Measurements from ENCODE around the gene DNPEP.
A peak's percentile ranks its signal among the peaks of the same experiment; 100 is the strongest.
"Not testable (repeated sequence)": the region's sequence is repeated elsewhere in the genome, so short reads cannot be mapped to it uniquely, and the experiment has no call there.

Gene DNPEP

DNA sequence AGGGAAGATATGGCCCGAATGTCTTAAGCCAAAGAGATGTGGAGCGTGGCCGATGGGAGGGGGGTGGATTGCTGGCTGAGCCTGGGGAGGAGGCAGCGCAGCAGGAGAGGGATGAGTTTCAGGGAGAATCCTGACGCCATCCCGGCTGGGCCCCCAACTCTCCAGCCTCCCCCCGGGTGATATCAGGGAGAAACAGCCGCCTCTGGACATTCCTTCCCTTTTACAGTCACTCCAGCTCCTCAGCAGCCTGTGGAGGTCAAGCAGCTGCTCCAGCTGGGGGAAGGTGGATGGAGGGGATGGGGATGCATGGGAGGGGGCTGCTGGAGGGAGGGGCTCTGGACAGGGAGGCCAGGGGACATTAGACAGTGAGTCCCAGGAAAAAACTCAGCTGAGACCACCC lies 20.9 kb upstream of the DNPEP start (continued):
- no peak for TF ChIP-seq ZNF248 (tag by site-specific recombination; IDR thresholded peaks at IDR 0.05)

DNA sequence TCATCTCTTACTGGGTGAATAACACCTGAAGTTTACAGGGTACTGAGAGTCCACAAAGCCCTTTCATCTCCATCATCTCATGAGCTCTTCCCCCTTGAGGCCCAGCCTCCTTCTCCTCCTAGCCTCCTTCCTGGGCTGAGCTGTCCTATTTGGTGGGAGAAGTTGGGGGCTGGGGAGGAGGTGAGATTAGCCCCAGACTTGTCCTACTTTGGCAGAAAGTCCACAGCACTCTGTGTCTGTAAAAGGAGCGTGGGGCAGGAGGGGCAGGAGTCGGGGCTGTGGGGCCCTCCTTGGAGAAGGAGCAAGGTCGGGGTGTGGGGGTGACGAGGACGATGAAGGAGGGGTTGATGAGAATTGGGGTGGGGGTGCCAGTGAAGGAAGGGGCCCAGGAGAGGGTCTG lies 20.5 kb upstream of the DNPEP start:
- Histone ChIP-seq H3K4me1 (ENCODE audit: control insufficient read depth, insufficient read depth, low read length) (no peaks in the 10 kb centered on the region), H3K4me3 (ENCODE audit: low read depth, low read length) (no peak overlapping the region), H3K9me3 (ENCODE audit: control insufficient read depth, insufficient read depth, low read depth, low read length) (no peaks in the 10 kb centered on the region), H3K27ac (ENCODE audit: extremely low read depth, low read depth, low read length) (no peak overlapping the region), H3K36me3 (ENCODE audit: control insufficient read depth in 2 of 2, insufficient read depth in 1 of 2, low read length in 2 of 2) (no peaks in the 10 kb centered on the region)
- ChIA-PET POLR2A (interaction anchor here (0.7 kb wide), 1 partner anchor 8 kb away, joined by 6 read pairs; no protein-coding TSS in a partner anchor), CTCF (interaction anchor here (0.7 to 2.8 kb wide), 4 partner anchors 8 to 121 kb away, joined by 3 to 12 read pairs (median 4); no protein-coding TSS in a partner anchor)
- TF ChIP-seq ZNF600 (tag by site-specific recombination; IDR thresholded peaks at IDR 0.05) (no peak), ZSCAN23 (tag by site-specific recombination; IDR thresholded peaks at IDR 0.05) (no peak), ZNF792 (tag by site-specific recombination; IDR thresholded peaks at IDR 0.05) (no peak), ZNF560 (tag by site-specific recombination; IDR thresholded peaks at IDR 0.05; ENCODE audit: borderline replicate concordance) (no peak), TRIM28 (IDR thresholded peaks at IDR 0.05; ENCODE audit: borderline replicate concordance, low read length) (no peak)
- TF ChIP-seq, protein P1, sequence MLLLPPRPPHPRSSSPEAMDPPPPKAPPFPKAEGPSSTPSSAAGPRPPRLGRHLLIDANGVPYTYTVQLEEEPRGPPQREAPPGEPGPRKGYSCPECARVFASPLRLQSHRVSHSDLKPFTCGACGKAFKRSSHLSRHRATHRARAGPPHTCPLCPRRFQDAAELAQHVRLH (tag by site-specific recombination; IDR thresholded peaks at IDR 0.05) = no peak
- TF ChIP-seq, protein P2, sequence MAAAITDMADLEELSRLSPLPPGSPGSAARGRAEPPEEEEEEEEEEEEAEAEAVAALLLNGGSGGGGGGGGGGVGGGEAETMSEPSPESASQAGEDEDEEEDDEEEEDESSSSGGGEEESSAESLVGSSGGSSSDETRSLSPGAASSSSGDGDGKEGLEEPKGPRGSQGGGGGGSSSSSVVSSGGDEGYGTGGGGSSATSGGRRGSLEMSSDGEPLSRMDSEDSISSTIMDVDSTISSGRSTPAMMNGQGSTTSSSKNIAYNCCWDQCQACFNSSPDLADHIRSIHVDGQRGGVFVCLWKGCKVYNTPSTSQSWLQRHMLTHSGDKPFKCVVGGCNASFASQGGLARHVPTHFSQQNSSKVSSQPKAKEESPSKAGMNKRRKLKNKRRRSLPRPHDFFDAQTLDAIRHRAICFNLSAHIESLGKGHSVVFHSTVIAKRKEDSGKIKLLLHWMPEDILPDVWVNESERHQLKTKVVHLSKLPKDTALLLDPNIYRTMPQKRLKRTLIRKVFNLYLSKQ (tag by site-specific recombination; IDR thresholded peaks at IDR 0.05; ENCODE audit: borderline replicate concordance) = no peak

DNA sequence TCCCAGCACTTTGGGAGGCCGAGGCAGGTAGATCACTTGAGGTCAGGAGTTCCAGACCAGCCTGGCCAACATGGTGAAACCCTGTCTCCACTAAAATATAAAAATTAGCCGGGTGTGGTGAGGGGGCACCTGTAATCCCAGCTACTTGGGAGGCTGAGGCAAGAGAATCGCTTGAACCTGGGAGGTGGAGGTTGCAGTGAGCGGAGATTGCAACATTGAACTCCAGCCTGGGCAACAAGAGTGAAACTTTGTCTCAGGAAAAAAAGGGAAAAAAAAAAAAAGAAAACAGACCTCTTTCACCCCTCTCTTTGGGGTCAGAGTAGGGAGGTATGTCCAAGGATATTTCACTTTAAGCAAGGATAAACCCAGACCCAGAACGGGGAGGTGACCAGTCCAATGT lies 19.6 kb upstream of the DNPEP start:
- POLR2A ChIA-PET; H3K4me1 ChIP-seq (ENCODE audit: control insufficient read depth, insufficient read depth, low read length); H3K4me3 ChIP-seq (ENCODE audit: low read depth, low read length); H3K9me3 ChIP-seq (ENCODE audit: control insufficient read depth, insufficient read depth, low read depth, low read length); H3K27ac ChIP-seq (ENCODE audit: extremely low read depth, low read depth, low read length); H3K36me3 ChIP-seq (ENCODE audit: control insufficient read depth in 2 of 2, insufficient read depth in 1 of 2, low read length in 2 of 2): not testable (repeated sequence)
- CTCF ChIA-PET = interaction anchor here (0.7 to 2.8 kb wide), 3 partner anchors 9 to 122 kb away, joined by 3 to 12 read pairs (median 4); no protein-coding TSS in a partner anchor
- 0 out of 2 replicates have a peak, but pooled peaks have one; percentile 15 for TF ChIP-seq PRDM1 (tag by site-specific recombination; IDR thresholded peaks at IDR 0.05)

DNA sequence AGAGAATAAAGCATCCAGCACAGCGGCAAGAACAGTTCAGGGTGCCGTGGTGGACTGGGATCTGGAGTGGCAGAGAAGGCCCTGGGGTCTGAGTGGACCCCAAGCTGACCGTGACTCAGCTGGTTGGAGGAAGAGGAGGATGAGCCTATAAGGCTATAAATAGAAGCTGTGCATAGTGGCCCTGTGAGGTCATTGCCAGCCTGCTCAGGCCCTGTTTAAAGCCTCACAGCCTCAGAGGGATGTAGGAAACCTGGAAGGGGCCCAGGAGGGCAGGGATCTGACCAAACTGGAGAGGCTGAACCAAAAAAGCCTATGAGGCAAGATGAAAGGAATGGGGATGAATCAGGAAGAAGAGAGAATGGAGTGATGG lies 19.1 kb upstream of the DNPEP start:
- H3K4me1 ChIP-seq (ENCODE audit: control insufficient read depth, insufficient read depth, low read length) = no peaks in the 10 kb centered on the region
- no peak overlapping the region for H3K27ac ChIP-seq (ENCODE audit: extremely low read depth, low read depth, low read length)
- CTCF ChIA-PET = interaction anchor here (1.3 to 2.8 kb wide), 2 partner anchors 121 to 123 kb away, joined by 3 to 12 read pairs; no protein-coding TSS in a partner anchor
- H3K36me3 ChIP-seq (ENCODE audit: control insufficient read depth in 2 of 2, insufficient read depth in 1 of 2, low read length in 2 of 2) = no peaks in the 10 kb centered on the region
- no peaks in the 10 kb centered on the region for H3K9me3 ChIP-seq (ENCODE audit: control insufficient read depth, insufficient read depth, low read depth, low read length)
- POLR2A ChIA-PET = no interaction called here
- no peak overlapping the region for H3K4me3 ChIP-seq (ENCODE audit: low read depth, low read length)
- TF ChIP-seq ZNF629 (tag by site-specific recombination; IDR thresholded peaks at IDR 0.05) = 0 out of 2 replicates have a peak, but pooled peaks have one; percentile 30
- TF ChIP-seq ZNF335 (tag by site-specific recombination; conservative IDR thresholded peaks at IDR 0.05) = peak; percentile 33; the same call in 1 of the 2 replicates
- TF ChIP-seq ZNF311 (tag by site-specific recombination; IDR thresholded peaks at IDR 0.05; ENCODE audit: borderline replicate concordance) = no peak
- no peak for TF ChIP-seq ZNF664 (tag by site-specific recombination; IDR thresholded peaks at IDR 0.05)
- no peak for TF ChIP-seq ZNF776 (tag by site-specific recombination; IDR thresholded peaks at IDR 0.05; ENCODE audit: borderline replicate concordance)
- TF ChIP-seq, protein P3, sequence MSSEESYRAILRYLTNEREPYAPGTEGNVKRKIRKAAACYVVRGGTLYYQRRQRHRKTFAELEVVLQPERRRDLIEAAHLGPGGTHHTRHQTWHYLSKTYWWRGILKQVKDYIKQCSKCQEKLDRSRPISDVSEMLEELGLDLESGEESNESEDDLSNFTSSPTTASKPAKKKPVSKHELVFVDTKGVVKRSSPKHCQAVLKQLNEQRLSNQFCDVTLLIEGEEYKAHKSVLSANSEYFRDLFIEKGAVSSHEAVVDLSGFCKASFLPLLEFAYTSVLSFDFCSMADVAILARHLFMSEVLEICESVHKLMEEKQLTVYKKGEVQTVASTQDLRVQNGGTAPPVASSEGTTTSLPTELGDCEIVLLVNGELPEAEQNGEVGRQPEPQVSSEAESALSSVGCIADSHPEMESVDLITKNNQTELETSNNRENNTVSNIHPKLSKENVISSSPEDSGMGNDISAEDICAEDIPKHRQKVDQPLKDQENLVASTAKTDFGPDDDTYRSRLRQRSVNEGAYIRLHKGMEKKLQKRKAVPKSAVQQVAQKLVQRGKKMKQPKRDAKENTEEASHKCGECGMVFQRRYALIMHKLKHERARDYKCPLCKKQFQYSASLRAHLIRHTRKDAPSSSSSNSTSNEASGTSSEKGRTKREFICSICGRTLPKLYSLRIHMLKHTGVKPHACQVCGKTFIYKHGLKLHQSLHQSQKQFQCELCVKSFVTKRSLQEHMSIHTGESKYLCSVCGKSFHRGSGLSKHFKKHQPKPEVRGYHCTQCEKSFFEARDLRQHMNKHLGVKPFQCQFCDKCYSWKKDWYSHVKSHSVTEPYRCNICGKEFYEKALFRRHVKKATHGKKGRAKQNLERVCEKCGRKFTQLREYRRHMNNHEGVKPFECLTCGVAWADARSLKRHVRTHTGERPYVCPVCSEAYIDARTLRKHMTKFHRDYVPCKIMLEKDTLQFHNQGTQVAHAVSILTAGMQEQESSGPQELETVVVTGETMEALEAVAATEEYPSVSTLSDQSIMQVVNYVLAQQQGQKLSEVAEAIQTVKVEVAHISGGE (tag by site-specific recombination; conservative IDR thresholded peaks at IDR 0.05; ENCODE audit: low read depth) = no peak
- TF ChIP-seq ZNF37A (tag by site-specific recombination; IDR thresholded peaks at IDR 0.05) = no peak
- 0 out of 2 replicates have a peak, but pooled peaks have one; percentile 30 for TF ChIP-seq ZNF366 (tag by site-specific recombination; conservative IDR thresholded peaks at IDR 0.05)
- no peak for TF ChIP-seq ZNF169 (tag by site-specific recombination; IDR thresholded peaks at IDR 0.05)
- no peak for TF ChIP-seq ZNF175 (tag by site-specific recombination; IDR thresholded peaks at IDR 0.05)
- TF ChIP-seq ZBTB21 (tag by site-specific recombination; IDR thresholded peaks at IDR 0.05) = peak; percentile 39
- TF ChIP-seq, protein P4, sequence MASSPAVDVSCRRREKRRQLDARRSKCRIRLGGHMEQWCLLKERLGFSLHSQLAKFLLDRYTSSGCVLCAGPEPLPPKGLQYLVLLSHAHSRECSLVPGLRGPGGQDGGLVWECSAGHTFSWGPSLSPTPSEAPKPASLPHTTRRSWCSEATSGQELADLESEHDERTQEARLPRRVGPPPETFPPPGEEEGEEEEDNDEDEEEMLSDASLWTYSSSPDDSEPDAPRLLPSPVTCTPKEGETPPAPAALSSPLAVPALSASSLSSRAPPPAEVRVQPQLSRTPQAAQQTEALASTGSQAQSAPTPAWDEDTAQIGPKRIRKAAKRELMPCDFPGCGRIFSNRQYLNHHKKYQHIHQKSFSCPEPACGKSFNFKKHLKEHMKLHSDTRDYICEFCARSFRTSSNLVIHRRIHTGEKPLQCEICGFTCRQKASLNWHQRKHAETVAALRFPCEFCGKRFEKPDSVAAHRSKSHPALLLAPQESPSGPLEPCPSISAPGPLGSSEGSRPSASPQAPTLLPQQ (tag by site-specific recombination; IDR thresholded peaks at IDR 0.05) = 0 out of 2 replicates have a peak, but pooled peaks have one; percentile 38
- TF ChIP-seq ZNF626 (tag by site-specific recombination; IDR thresholded peaks at IDR 0.05) = no peak
- TF ChIP-seq ZNF549 (tag by site-specific recombination; IDR thresholded peaks at IDR 0.05) = no peak
- TF ChIP-seq SCRT2 (tag by site-specific recombination; IDR thresholded peaks at IDR 0.05) = no peak
- TF ChIP-seq KLF9 (tag by site-specific recombination; IDR thresholded peaks at IDR 0.05; ENCODE audit: low read depth) = no peak
